GOT3 (cell line): ENCODE results near the gene STK11.
"Not testable (repeated sequence)": the region's sequence is repeated elsewhere in the genome, so short reads cannot be mapped to it uniquely, and the experiment has no call there.

Experiments
- DNase-seq: peaks from one replicate; lab custom pipeline; 2025; ENCODE audit warnings: mixed read lengths; lab: John Stamatoyannopoulos, UW

STK11 gene

DNA sequence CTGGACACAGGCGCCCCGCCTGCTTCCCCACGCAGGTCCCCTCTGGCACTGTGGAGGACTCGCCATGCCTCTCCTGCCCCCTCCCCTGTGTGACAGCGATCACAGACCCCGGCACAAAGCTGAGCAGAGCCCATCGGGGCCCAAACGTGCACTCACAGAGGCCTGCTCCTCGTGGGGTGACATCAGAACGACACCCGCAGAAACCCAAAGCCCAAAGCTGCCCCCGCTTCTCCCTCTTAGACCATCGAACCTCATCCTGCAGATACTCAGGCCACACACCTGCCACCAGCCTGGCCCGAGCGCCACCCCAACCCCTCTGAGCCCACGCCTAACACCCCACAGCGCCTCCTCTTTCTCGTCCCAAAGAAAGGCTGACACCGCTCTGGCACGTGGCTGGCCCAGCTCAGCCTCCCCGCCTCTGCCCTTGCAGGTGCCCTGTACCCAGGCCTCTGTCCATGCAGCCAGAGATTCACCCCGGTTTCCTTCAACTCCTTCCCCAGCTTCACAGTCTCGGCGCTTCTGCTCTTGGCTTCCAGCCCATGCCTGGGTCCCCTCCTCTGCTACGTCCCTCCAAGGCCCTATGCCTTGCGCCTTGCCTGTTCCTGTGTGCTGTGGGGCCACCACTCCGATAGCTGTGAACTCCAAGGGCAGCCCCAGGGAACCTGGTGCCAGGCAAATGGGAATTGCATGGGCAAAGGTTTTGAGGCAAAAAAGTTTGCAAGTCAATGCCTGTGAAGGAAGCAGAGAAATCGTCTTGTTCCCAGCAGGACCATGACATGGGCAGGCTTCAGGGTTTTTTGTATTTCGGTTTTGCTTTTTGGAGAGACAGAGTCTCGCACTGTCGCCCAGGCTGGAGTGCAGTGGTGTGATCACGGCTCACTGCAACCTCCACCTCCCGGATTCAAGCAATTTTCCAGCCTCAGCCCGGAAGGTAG is 33.1 kb downstream of the STK11 start:
- no peak for DNase-seq

- DNase-seq, result no peak
Measured at GRCh38 chr19:1239420-1239795, 33.8 kb downstream of the STK11 start.

DNA sequence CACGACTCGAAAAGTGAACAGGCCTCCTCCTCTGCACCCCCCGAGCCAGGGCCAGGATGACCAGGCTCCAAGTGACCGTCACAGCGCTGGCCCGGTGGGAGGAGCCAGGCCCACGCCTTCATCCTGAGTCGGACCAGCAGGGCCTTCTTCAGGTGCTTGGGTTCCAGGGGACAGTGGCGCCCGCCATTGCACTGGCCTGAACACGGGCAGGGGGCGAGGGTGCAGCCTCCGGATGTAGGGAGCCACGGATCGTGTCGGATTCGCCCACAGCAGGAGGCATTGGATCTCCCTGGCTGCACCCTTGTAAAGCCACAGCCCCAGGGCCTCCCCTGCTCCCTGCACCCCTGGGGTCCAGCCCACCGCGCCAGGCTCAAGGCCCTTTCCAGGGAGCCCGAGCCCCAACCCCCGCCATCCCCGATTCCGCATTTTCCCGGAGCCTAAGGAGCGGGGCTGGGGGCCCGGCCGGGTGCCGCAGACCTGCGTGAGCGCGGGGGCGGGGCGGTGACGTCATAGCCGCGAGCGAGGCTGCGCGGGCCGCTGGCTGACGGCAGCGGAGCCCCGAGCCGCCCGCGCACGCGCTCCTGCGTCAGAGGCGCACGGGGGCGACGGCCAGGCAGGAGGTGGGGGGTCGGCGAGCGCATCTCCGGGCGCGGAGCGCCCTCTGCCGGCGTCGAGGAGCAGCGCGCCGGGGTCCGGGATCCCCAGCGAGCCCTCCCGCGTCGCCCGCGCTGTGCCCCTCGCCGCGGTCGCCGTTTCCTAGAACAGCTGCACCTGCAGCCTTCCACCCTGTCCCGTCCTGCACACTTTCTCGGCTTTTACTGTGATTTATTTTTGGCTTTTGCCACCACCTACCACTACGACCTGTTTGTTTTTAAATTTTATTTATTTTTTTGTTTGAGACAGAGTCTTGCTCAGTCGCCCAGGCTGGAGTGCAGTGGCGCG is 34.5 kb downstream of the STK11 start:
- peak; percentile 74 for DNase-seq

GRCh38 chr19:1240925-1241324 is 35.3 kb downstream of the STK11 start:
- no peak for DNase-seq

DNA sequence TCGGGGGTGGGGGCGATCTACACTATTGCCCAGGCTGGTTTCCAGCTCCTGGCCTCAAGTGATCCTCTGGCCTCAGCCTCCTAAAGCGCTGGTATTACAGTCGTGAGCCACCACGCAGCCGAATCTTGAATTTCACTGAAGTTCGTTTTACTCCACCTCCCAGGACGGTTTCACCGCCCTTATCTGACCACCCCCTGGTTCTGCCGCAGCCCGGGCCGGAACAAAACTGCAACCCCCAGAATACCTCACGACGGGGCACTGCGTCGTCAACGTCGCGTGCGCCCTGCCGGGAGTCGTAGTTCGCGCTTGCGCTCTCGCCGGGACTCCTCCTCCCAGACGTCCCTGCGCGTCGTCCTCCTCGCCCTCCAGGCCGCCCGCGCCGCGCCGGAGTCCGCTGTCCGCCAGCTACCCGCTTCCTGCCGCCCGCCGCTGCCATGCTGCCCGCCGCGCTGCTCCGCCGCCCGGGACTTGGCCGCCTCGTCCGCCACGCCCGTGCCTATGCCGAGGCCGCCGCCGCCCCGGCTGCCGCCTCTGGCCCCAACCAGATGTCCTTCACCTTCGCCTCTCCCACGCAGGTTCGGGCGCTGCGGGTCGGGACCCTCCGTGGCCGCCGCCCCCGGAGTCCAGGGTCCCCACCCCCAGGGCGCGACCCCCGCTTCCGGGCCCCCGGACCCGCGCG is 36.0 kb downstream of the STK11 start, which contains the start of gene ATP5F1D:
Gene ATP5F1D (plus strand): TSS at position 335 of the 679 bp plus-strand sequence. CDS start 100 bp downstream, at position 435.
- DNase-seq, result peak; percentile 73

DNA sequence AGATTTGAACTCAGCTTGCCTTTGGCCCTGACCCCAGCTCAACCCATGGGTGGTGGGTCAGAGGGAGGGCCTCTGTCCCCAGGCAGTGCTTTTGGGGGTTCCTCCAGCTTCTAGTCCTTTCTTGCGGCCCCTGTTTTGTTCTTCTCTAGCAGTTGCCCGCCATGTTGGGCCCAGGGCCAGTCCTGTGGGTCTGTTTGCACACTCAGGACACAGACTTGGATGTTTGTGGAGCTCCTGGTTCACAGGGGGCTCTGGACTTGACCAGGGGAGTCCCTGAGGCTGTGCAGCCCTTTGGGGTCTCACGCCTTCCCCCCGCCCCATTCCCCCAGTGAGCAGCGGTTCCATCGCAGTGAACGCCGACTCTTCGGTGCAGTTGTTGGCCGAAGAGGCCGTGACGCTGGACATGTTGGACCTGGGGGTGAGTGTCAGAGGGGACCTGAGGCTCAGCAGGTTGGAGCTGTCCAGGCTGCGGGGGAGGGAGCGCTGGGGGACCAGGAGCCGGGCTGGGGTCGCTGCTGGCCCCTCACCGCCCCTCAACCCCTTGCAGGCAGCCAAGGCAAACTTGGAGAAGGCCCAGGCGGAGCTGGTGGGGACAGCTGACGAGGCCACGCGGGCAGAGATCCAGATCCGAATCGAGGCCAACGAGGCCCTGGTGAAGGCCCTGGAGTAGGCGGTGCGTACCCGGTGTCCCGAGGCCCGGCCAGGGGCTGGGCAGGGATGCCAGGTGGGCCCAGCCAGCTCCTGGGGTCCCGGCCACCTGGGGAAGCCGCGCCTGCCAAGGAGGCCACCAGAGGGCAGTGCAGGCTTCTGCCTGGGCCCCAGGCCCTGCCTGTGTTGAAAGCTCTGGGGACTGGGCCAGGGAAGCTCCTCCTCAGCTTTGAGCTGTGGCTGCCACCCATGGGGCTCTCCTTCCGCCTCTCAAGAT is 38.5 kb downstream of the STK11 start:
- peak; percentile 39 for DNase-seq

DNA sequence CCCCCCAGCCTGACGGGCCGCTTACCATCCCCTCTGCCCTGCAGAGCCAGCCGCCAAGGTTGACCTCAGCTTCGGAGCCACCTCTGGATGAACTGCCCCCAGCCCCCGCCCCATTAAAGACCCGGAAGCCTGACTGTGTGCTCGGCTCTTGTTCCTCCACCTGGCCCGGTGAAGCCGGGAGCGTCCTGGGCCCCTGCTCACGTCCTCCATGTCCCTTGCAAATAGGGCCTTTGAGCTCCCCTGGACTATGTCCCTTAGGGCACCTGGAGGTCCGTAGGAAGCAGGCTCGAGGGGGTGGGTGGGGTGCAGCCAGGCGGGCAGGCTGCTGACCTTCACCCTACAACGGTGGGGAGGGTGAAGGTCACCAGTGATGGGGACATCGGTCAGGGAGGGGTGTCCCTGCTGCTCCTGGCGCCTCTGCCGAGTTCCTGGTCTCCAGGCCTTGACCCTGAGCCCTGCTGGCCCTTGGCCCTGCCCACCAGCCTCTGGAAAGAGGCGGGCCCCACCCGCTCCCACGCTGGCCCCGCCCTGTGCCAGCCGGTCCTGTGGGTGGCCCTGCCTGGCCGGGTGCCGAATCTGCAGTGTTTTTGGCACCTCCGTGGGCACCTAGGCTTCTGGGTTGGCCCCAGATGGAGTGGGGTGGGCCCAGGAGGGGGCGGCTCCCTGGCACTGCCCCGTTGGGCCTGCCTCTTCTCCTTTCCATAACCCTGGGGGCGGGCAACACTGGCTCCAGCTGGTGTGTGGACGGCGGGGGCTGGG is 39.3 kb downstream of the STK11 start:
- DNase-seq, result no peak

GRCh38 chr19:1245494-1246264 is 40.1 kb downstream of the STK11 start:
- no peak for DNase-seq

DNA sequence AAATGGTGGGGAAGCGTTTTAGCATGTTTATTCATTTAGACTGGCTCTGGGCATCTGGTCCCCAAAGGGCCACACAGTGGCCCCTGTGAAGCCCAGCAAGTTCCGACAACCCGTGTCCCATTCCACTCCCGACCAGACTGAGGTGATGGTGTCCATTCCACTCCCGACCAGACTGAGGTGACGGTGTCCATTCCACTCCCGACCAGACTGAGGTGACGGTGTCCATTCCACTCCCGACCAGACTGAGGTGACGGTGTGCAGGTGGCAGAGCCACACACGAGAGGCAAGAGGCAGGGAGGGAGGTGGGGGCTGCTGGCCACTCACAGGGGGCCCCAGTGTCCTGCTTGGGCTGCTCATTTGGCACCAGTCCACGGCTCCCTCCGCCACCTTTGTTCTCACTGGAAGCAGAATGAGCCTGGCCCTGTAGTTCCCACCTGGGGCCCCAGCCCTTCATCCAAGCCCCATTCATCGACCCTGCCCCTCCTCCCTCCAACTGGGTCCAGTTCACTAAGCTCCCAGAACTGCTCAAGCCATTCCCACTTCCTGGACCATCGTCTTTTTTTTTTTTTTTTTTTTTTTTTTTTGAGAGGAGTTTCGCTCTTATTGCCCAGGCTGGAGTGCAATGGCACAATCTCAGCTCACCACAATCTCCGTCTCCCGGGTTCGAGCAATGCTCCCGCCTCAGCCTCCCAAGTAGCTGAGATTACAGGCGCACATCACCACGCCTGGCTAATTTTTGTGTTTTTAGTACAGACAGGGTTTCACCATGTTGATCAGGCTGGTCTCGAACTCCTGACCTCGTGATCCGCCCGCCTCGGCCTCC is 40.9 kb downstream of the STK11 start:
- DNase-seq, result not testable (repeated sequence)

GRCh38 chr19:1247748-1248138 is 42.2 kb downstream of the STK11 start:
- no peak for DNase-seq

- DNase-seq, result peak; percentile 87
Measured at GRCh38 chr19:1248139-1248785, 42.7 kb downstream of the STK11 start, which contains the start of gene MIDN. MIDN (plus strand) TSS chr19:1248583; CDS start chr19:1250297, 1,714 bp downstream.

GRCh38 chr19:1248786-1249297 is 43.3 kb downstream of the STK11 start:
- DNase-seq, result peak; percentile 87

GRCh38 chr19:1249298-1249989 is 43.9 kb downstream of the STK11 start:
- peak; percentile 92 for DNase-seq

DNA sequence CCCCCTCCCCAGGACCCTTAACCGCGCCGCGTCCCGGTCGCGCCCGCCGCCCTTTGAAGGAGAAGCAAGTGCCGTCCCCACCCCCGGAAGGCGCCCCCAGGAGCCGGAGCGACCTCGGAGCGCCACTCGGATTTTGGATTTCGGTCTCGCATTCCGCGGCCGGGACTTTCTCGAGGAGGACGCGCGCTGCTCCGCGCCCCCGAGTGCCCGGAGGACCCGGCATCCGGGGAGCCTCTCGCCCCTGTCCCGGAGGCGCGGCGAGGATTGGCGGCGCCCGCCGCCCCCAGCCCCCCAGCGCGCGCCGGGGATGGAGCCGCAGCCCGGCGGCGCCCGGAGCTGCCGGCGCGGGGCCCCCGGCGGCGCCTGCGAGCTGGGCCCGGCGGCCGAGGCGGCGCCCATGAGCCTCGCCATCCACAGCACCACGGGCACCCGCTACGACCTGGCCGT is 44.4 kb downstream of the STK11 start:
- DNase-seq, result no peak

GRCh38 chr19:1250437-1251260 is 45.1 kb downstream of the STK11 start:
- DNase-seq, result no peak
